ENCODE results near the gene ATP5PO. TPM values are rescaled to one million over a fixed set of nuclear protein-coding genes. Genes with fewer than 3 reads are reported as not detected.
A peak's percentile ranks its signal among the peaks of the same experiment; 100 is the strongest.

The ATP5PO gene
- polyA plus RNA-seq, 1 experiment: 177 TPM

DNA sequence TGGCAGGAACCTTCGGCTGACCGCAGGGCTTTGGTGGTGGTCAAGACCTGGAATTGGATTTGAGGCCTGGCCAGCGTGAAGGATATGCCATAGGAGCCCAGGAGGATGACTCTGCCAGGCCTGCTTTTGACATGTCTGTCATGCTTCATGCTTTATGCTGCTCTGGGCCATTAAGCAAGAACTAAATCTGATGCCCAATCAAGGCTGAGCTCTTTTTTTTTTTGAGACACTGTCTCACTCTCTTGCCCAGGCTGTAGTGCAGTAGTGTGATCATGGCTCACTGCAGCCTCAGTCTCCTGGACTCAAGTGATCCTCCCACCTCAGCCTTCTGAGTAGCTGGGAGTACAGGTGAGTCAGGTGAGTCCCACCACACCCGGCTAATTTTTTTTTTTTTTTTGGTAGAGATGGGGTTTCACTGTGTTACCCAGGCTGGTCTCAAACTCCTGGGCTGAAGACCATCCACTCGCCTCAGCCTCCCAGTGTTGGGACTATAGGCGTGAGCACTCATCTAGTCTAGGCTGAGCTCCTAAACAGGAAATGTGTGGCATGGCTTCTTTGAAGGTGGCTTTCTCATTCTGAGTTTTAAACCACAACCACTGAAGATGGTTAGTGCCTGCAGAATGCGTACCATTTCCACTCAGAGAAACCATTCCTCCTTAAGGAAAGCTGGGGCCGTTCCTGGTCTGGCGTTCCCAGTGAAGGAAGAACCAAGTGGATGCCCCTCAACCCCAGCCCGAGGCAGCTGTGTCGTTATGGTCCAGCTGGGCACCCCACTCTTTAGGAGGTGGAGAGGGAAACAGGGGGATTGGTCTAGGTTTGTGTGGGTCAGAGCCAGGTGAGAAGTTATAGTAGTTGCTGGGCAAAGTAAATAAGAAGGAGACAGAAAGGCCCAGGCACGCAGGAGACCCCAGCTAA lies 34.2 kb upstream of the ATP5PO start:
- Histone ChIP-seq H3K36me3 (ENCODE audit: control insufficient read depth, insufficient read depth, low read length) (no peaks in the 10 kb centered on the region), H3K27me3 (ENCODE audit: control insufficient read depth, insufficient read depth, low read length) (no peaks in the 10 kb centered on the region), H3K4me3 (ENCODE audit: low read depth, low read length) (no peak overlapping the region)
- CTCF ChIA-PET: interaction anchor here (1.3 to 1.4 kb wide), 2 partner anchors 24 to 144 kb away, joined by 3 read pairs; no protein-coding TSS in a partner anchor
- DNase-seq (ENCODE audit: low read depth): no peak
- POLR2A ChIA-PET: no interaction called here
- no peak for TF ChIP-seq CTCF (IDR thresholded peaks at IDR 0.05; ENCODE audit: insufficient read depth, low read depth, low read length)

GRCh38 chr21:33948951-33949444 lies 33.4 kb upstream of the ATP5PO start:
- CTCF ChIA-PET: interaction anchor here (1.2 to 1.4 kb wide), 3 partner anchors 25 to 399 kb away, joined by 3 read pairs; no protein-coding TSS in a partner anchor

DNA sequence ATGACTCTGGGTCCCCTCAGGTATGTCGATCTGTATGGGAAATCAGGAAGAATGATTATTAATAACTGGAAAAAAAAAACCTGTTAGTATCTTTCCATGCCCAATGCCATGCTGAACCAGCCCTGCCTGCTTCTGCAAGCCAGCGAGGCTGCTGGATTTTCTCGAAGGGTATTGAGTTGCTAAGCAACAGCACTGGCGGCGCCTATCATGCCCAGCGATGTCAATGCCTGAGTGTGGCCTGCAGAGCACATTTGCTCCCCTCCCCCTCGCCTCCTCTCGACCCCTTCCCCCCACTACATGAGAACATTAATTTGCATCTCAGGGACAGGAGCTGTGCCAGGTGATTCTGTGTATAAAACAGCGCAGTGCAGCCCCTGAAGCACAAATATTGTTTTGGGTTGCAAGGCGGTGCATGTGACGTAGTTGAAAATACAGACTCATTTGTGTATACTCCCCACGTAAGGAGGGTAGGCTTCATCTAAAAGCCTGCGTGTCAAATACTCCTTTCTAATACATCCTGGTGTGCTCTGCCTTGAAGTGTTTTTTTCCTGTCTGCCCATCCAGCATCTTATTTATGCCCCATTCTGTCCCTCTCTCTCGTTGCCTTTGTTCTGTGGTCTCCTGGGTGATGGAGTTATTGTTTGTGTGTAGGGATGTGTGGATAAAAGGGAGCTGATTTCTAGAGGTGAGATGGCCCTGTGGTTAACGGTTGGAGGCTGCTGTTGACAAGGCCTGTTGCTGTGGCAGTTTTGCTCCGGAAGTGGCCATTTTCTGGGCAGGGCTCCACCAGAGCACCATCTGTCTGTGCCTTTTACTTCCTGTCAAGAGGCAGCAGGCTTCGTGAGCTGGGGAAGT lies 32.7 kb upstream of the ATP5PO start:
- ChIA-PET CTCF (interaction anchor here (1.0 to 1.4 kb wide), 4 partner anchors 9 to 400 kb away, joined by 3 read pairs; no protein-coding TSS in a partner anchor), POLR2A (interaction anchor here (0.6 kb wide), 2 partner anchors 22 to 1586 kb away, joined by 3 read pairs; no protein-coding TSS in a partner anchor)
- Histone ChIP-seq H3K27me3 (ENCODE audit: control insufficient read depth, insufficient read depth, low read length) (no peaks in the 10 kb centered on the region), H3K36me3 (ENCODE audit: control insufficient read depth, insufficient read depth, low read length) (no peaks in the 10 kb centered on the region), H3K4me3 (ENCODE audit: low read depth, low read length) (peak overlapping the region; percentile 12; the same call in 1 of the 2 replicates)
- TF ChIP-seq CTCF (IDR thresholded peaks at IDR 0.05; ENCODE audit: insufficient read depth, low read depth, low read length): no peak
- DNase-seq (ENCODE audit: low read depth): no peak

More at GRCh38 chr21:33948951-33949444, 33.4 kb upstream of the ATP5PO start:
- H3K4me3 ChIP-seq (ENCODE audit: low read depth, low read length): no peak overlapping the region
- TF ChIP-seq CTCF (IDR thresholded peaks at IDR 0.05; ENCODE audit: insufficient read depth, low read depth, low read length): no peak
- POLR2A ChIA-PET: no interaction called here
- H3K36me3 ChIP-seq (ENCODE audit: control insufficient read depth, insufficient read depth, low read length): no peaks in the 10 kb centered on the region
- DNase-seq (ENCODE audit: low read depth): no peak
- no peaks in the 10 kb centered on the region for H3K27me3 ChIP-seq (ENCODE audit: control insufficient read depth, insufficient read depth, low read length)

DNA sequence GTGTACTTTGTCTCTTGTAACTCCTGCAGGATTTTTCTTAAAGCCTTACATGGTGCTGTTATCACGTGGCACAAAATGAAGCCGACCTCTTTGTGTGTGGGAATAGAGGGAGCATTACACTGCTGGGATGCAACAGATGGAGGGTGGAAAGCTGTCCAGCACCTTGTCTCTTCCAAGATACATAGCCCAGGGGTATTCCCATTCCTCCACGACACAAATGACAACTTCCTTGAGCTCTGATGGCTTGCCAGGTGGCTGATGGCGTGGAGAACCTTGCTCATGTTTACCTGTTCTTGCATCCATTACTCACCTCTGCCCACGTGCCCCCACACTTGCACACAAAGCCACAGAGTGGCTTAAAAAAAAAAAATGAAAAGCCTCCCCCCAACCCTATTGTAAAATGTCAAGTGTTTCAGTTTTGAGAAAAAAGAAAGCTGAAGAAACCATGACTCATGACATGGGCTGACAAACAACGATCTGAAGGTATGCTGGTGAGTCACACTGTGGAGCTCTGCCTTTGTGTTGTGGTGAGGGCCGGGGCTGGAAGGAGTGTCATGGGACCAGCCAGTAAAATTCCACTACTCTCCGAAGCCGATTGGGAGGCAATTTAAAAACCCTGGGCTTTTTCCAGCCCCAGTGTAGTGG lies 32.0 kb upstream of the ATP5PO start:
- POLR2A ChIA-PET: interaction anchor here (0.5 to 0.6 kb wide), 3 partner anchors 23 to 1951 kb away, joined by 3 to 4 read pairs (median 3); no protein-coding TSS in a partner anchor
- peak; percentile 84 for DNase-seq (ENCODE audit: low read depth)
- no peaks in the 10 kb centered on the region for H3K27me3 ChIP-seq (ENCODE audit: control insufficient read depth, insufficient read depth, low read length)
- no peaks in the 10 kb centered on the region for H3K36me3 ChIP-seq (ENCODE audit: control insufficient read depth, insufficient read depth, low read length)
- CTCF ChIA-PET: interaction anchor here (1.0 to 1.3 kb wide), 3 partner anchors 10 to 144 kb away, joined by 3 to 6 read pairs (median 3); no protein-coding TSS in a partner anchor
- no peak for TF ChIP-seq CTCF (IDR thresholded peaks at IDR 0.05; ENCODE audit: insufficient read depth, low read depth, low read length)
- peak overlapping the region; percentile 23; the same call in 1 of the 2 replicates for H3K4me3 ChIP-seq (ENCODE audit: low read depth, low read length)
